Lower leg skin (tissue), 4 donors: ENCODE data around the gene FOXP1. TPM values are rescaled to one million over a fixed set of nuclear protein-coding genes. Genes with fewer than 3 reads are reported as not detected.
"Not testable (repeated sequence)": the region's sequence is repeated elsewhere in the genome, so short reads cannot be mapped to it uniquely, and the experiment has no call there.

Experiments
- DNase-seq, 2 donors: peaks; one replicate each; pipeline ENCODE4 v3.0.0-alpha.2; 2019; ENCODE audit warnings: low spot score in 2 of 2
- H3K4me3 ChIP-seq: fragments of 200-600 bp; sonication (generic); 2 replicates; pipeline ENCODE4 v1.5.1; 2017; ENCODE audit warnings: mild to moderate bottlenecking, low read depth; ENCODE audit not compliant: poor library complexity, severe bottlenecking
- CTCF ChIP-seq, 3 donors: fragments of 450-650 bp; IDR thresholded peaks; one replicate each; pipeline ENCODE4 v1.5.1; 2016; ENCODE audit warnings: antibody characterized with exemption in 3 of 3, mild to moderate bottlenecking in 3 of 3, moderate library complexity in 2 of 3
- POLR2A ChIP-seq, 2 donors: fragments of 450-650 bp; IDR thresholded peaks; one replicate each; pipeline ENCODE4 v1.6.1; 2016 to 2017; ENCODE audit warnings: antibody characterized with exemption in 2 of 2, mild to moderate bottlenecking in 1 of 2, moderate library complexity in 1 of 2
- WGBS, 2 donors: methylation state at CpG; one replicate each; pipeline ENCODE4 v1.1.5; 2018; 5-methylcytosine and 5-hydroxymethylcytosine counted together
- intact Hi-C: fragments of 100-400 bp; cut with DNase I; formaldehyde crosslinking; loops from one replicate; pipeline ENCODE4 v1.15.0; 2023; ENCODE audit warnings: low total_unique reads
- total RNA-seq, 4 donors: library from RNA; depleted of rRNA; stranded (reverse); fragments of >200 nt; gene quantifications; one replicate each; pipeline ENCODE4 v1.1.0, GENCODE V29; 2016

Gene FOXP1
- total RNA-seq, 4 donors from 2014 or later = 46.6 to 66.6 (median 55.2) TPM

- no peak for TF ChIP-seq POLR2A (IDR thresholded peaks at IDR 0.05)
- no peak for TF ChIP-seq CTCF (IDR thresholded peaks at IDR 0.05)
- intact Hi-C loops = no loop called here
- no peak overlapping the region for H3K4me3 ChIP-seq
- 54 to 62% methylated on average over 10 of the region's 10 CpGs for WGBS, 2 donors
- no peak for DNase-seq
Measured at GRCh38 chr3:71016178-71016845, 567.2 kb downstream of the FOXP1 start.

GRCh38 chr3:71014616-71015015 is 568.9 kb downstream of the FOXP1 start:
- 94 to 95% methylated on average over 6 of the region's 6 CpGs for WGBS, 2 donors
- DNase-seq, intact Hi-C loops: not testable (repeated sequence)

GRCh38 chr3:71012971-71013370 is 570.6 kb downstream of the FOXP1 start:
- WGBS, 2 donors = 96 to 98% methylated on average over 1 of the region's 1 CpG
- TF ChIP-seq POLR2A (IDR thresholded peaks at IDR 0.05) (no peak), CTCF (IDR thresholded peaks at IDR 0.05) (no peak)
- intact Hi-C loops = no loop called here

More at GRCh38 chr3:71014616-71015015, 568.9 kb downstream of the FOXP1 start:
- H3K4me3 ChIP-seq = not testable (repeated sequence)

GRCh38 chr3:71011565-71012287 is 571.8 kb downstream of the FOXP1 start:
- no peak for DNase-seq
- no peak overlapping the region for H3K4me3 ChIP-seq
- TF ChIP-seq CTCF (IDR thresholded peaks at IDR 0.05) = no peak
- intact Hi-C loops = no loop called here
- WGBS, 2 donors = 70 to 72% methylated on average over 6 of the region's 6 CpGs

More at GRCh38 chr3:71012971-71013370, 570.6 kb downstream of the FOXP1 start:
- no peak for DNase-seq
- H3K4me3 ChIP-seq = no peak overlapping the region

GRCh38 chr3:71010726-71011455 is 572.6 kb downstream of the FOXP1 start:
- intact Hi-C loops = no loop called here
- no peak for DNase-seq
- 77 to 90% methylated on average over 3 of the region's 3 CpGs for WGBS, 2 donors
- no peak overlapping the region for H3K4me3 ChIP-seq
- TF ChIP-seq CTCF (IDR thresholded peaks at IDR 0.05) = no peak
- no peak for TF ChIP-seq POLR2A (IDR thresholded peaks at IDR 0.05)

- no peak for DNase-seq
- intact Hi-C loops = no loop called here
- no peak overlapping the region for H3K4me3 ChIP-seq
- WGBS, 2 donors = 79 to 81% methylated on average over 7 of the region's 7 CpGs
- TF ChIP-seq POLR2A (IDR thresholded peaks at IDR 0.05) (no peak), CTCF (IDR thresholded peaks at IDR 0.05) (no peak)
Measured at GRCh38 chr3:71008350-71008935, 575.1 kb downstream of the FOXP1 start.
